IMR-90 (cell line): Measurements from ENCODE around the gene GZMB. TPM values are rescaled to one million over a fixed set of nuclear protein-coding genes. Genes with fewer than 3 reads are reported as not detected.

Source experiments
- ATAC-seq: fragments of 200-7000 bp; cut with Tn5 transposase; 2 replicates; pipeline ENCODE4 v1.9.1; 2020; ENCODE audit warnings: low read depth, mild to moderate bottlenecking, moderate library complexity
- BruUV-seq: library from RNA; stranded (reverse); fragments of 400-500 nt; replicated peaks from 2 replicates; lab custom pipeline; 2021; lab: Mats Ljungman, UMichigan
- CTCF ChIA-PET: fragments of 300-600 bp; formaldehyde crosslinking; extraction: SDS; loops from one replicate; lab custom pipeline; 2021; ENCODE audit warnings: antibody characterized with exemption; lab: Yijun Ruan, JAX
- POLR2A ChIA-PET: fragments of 300-600 bp; sonication (Branson Sonifier 250); formaldehyde crosslinking; loops from one replicate; lab custom pipeline; 2022; ENCODE audit warnings: antibody characterized with exemption; ENCODE audit not compliant: unreplicated experiment; lab: Charles Lee
- DNase-seq: peaks from one replicate; pipeline ENCODE4 v3.0.0; 2013
- H2AFZ ChIP-seq: replicated peaks from 2 replicates; pipeline ENCODE3; 2013; ENCODE audit warnings: low read length, mild to moderate bottlenecking; ENCODE audit not compliant: poor library complexity
- H2AK5ac ChIP-seq: 2 replicates; pipeline ENCODE4 v1.6.1; 2013; ENCODE audit warnings: low read depth, low read length, inconsistent platforms
- H2AK9ac ChIP-seq: replicated peaks from 2 replicates; pipeline ENCODE3; 2013; ENCODE audit warnings: mild to moderate bottlenecking, low read depth, low read length, moderate library complexity; ENCODE audit not compliant: poor library complexity
- H2BK120ac ChIP-seq: 2 replicates; pipeline ENCODE4 v1.6.1; 2013; ENCODE audit warnings: low read depth, low read length, inconsistent platforms
- H2BK15ac ChIP-seq: 3 replicates; pipeline ENCODE4 v1.6.1; 2013; ENCODE audit warnings: low read depth, low read length, inconsistent platforms
- H2BK20ac ChIP-seq: 2 replicates; pipeline ENCODE4 v1.6.1; 2013; ENCODE audit warnings: low read depth, mild to moderate bottlenecking, inconsistent platforms, low read length, moderate library complexity
- H2BK5ac ChIP-seq: 2 replicates; pipeline ENCODE4 v1.6.1; 2013; ENCODE audit warnings: mild to moderate bottlenecking, low read depth, low read length, inconsistent platforms; ENCODE audit not compliant: poor library complexity, severe bottlenecking
- H3K14ac ChIP-seq: replicated peaks from 2 replicates; pipeline ENCODE4 v1.6.1; 2013; ENCODE audit warnings: low read depth, low read length, inconsistent platforms
- H3K18ac ChIP-seq: 2 replicates; pipeline ENCODE4 v1.6.1; 2013; ENCODE audit warnings: low read depth, low read length, control low read depth
- H3K23ac ChIP-seq: 2 replicates; pipeline ENCODE4 v1.6.1; 2013; ENCODE audit warnings: low read depth, low read length, inconsistent platforms
- H3K27ac ChIP-seq: 2 replicates; pipeline ENCODE4 v1.5.1; 2013; ENCODE audit warnings: mild to moderate bottlenecking, control low read depth, low read length; ENCODE audit not compliant: insufficient read depth
- H3K27me3 ChIP-seq: 2 replicates; pipeline ENCODE4 v1.6.1; 2013; ENCODE audit warnings: low read length; ENCODE audit not compliant: control insufficient read depth, insufficient read depth
- H3K36me3 ChIP-seq: 2 replicates; pipeline ENCODE4 v1.6.1; 2013; ENCODE audit warnings: low read length, mixed read lengths; ENCODE audit not compliant: control insufficient read depth, insufficient read depth
- H3K4ac ChIP-seq: 2 replicates; pipeline ENCODE4 v1.6.1; 2013; ENCODE audit warnings: low read depth, low read length, inconsistent platforms
- H3K4me1 ChIP-seq: 2 replicates; pipeline ENCODE4 v1.6.1; 2013; ENCODE audit warnings: low read length, mixed read lengths; ENCODE audit not compliant: control insufficient read depth, insufficient read depth
- H3K4me2 ChIP-seq: 2 replicates; pipeline ENCODE4 v1.6.1; 2013; ENCODE audit warnings: low read depth, mild to moderate bottlenecking, control low read depth, low read length, moderate library complexity
- H3K4me3 ChIP-seq: 2 replicates; pipeline ENCODE4 v1.5.1; 2013; ENCODE audit warnings: low read depth, mild to moderate bottlenecking, control low read depth, low read length, moderate library complexity; ENCODE audit not compliant: insufficient read depth
- H3K56ac ChIP-seq: 2 replicates; pipeline ENCODE4 v1.6.1; 2013; ENCODE audit warnings: low read length, inconsistent platforms; ENCODE audit not compliant: insufficient read depth; ENCODE audit errors: extremely low read depth
- H3K79me1 ChIP-seq, 2 experiments: 2 replicates each; pipeline ENCODE4 v1.6.1; 2013; ENCODE audit warnings: low read length in 2 of 2, inconsistent platforms in 1 of 2, low read depth in 1 of 2
- H3K9ac ChIP-seq: 2 replicates; pipeline ENCODE4 v1.6.1; 2013; ENCODE audit warnings: low read depth, low read length, control low read depth
- H3K9me1 ChIP-seq: 2 replicates; pipeline ENCODE4 v1.6.1; 2013; ENCODE audit warnings: low read length, inconsistent platforms; ENCODE audit not compliant: insufficient read depth
- H3K9me3 ChIP-seq: 2 replicates; pipeline ENCODE4 v1.6.1; 2013; ENCODE audit warnings: low read length; ENCODE audit not compliant: control insufficient read depth, insufficient read depth
- H4K20me1 ChIP-seq: 2 replicates; pipeline ENCODE4 v1.6.1; 2013; ENCODE audit warnings: low read length, inconsistent platforms; ENCODE audit not compliant: insufficient read depth
- H4K5ac ChIP-seq: 2 replicates; pipeline ENCODE4 v1.6.1; 2013; ENCODE audit warnings: mild to moderate bottlenecking, low read depth, low read length, control low read depth
- H4K8ac ChIP-seq, 2 experiments: 2 replicates each; pipeline ENCODE4 v1.6.1; 2013; ENCODE audit warnings: low read depth in 2 of 2, low read length in 2 of 2, control low read depth in 1 of 2, inconsistent platforms in 1 of 2
- H4K91ac ChIP-seq: 2 replicates; pipeline ENCODE4 v1.6.1; 2013; ENCODE audit warnings: low read depth, low read length, inconsistent platforms; ENCODE audit not compliant: insufficient read depth
- BHLHE40 ChIP-seq: fragments of 150-350 bp; IDR thresholded peaks from 2 replicates; pipeline ENCODE4 v1.6.1; 2016; ENCODE audit warnings: mild to moderate bottlenecking, low read depth, low read length
- CEBPB ChIP-seq: IDR thresholded peaks from 2 replicates; pipeline ENCODE4 v1.6.1; 2012; ENCODE audit warnings: low read depth, low read length, improper control_type of control experiment
- CHD1 ChIP-seq: IDR thresholded peaks from 2 replicates; pipeline ENCODE4 v1.6.1; 2012; ENCODE audit warnings: low read depth, low read length, improper control_type of control experiment
- FOS ChIP-seq: fragments of 150-350 bp; IDR thresholded peaks from 2 replicates; pipeline ENCODE4 v1.6.1; 2016; ENCODE audit warnings: low read depth, low read length
- MAFK ChIP-seq: IDR thresholded peaks from 2 replicates; pipeline ENCODE4 v1.6.1; 2012; ENCODE audit warnings: low read depth, low read length, improper control_type of control experiment
- MAZ ChIP-seq: IDR thresholded peaks from 2 replicates; pipeline ENCODE4 v1.6.1; 2012; ENCODE audit warnings: low read depth, mild to moderate bottlenecking, low read length, improper control_type of control experiment, moderate library complexity, borderline replicate concordance
- MXI1 ChIP-seq: IDR thresholded peaks from 2 replicates; pipeline ENCODE4 v1.6.1; 2012; ENCODE audit warnings: low read depth, mild to moderate bottlenecking, low read length, moderate library complexity, borderline replicate concordance
- NFE2L2 ChIP-seq: fragments of 150-350 bp; IDR thresholded peaks from 2 replicates; pipeline ENCODE4 v1.6.1; 2016; ENCODE audit warnings: low read depth, mild to moderate bottlenecking, low read length
- POLR2A ChIP-seq: IDR thresholded peaks from 2 replicates; pipeline ENCODE4 v1.6.1; 2012; ENCODE audit warnings: mild to moderate bottlenecking, low read depth, low read length
- RAD21 ChIP-seq: IDR thresholded peaks from 2 replicates; pipeline ENCODE4 v1.6.1; 2012; ENCODE audit warnings: low read length, improper control_type of control experiment
- RFX5 ChIP-seq: IDR thresholded peaks from 2 replicates; pipeline ENCODE4 v1.8.0; 2012; ENCODE audit warnings: low read depth, mild to moderate bottlenecking, low read length, moderate library complexity
- SMC3 ChIP-seq: fragments of 150-350 bp; IDR thresholded peaks from 2 replicates; pipeline ENCODE4 v1.6.1; 2016; ENCODE audit warnings: low read depth, mild to moderate bottlenecking, antibody characterized with exemption, low read length, moderate library complexity
- USF2 ChIP-seq: fragments of 150-350 bp; IDR thresholded peaks from 2 replicates; pipeline ENCODE4 v1.6.1; 2017; ENCODE audit warnings: mild to moderate bottlenecking, antibody characterized with exemption, low read length, low read depth
- WGBS, 2 experiments: methylation state at CpG; one replicate each; pipeline versions ENCODE4 v1.1.5 to v1.1.7; 2013; ENCODE audit warnings: missing lambda C conversion rate in 2 of 2; ENCODE audit not compliant: insufficient read length in 1 of 2; ENCODE audit errors: extremely low coverage in 2 of 2; 5-methylcytosine and 5-hydroxymethylcytosine counted together
- dilution Hi-C: fragments of 300-500 bp; cut with HindIII; formaldehyde crosslinking; loops from one replicate; pipeline ENCODE4 v1.14.3; 2018; ENCODE audit warnings: low sequenced_read_pairs; ENCODE audit not compliant: unreplicated experiment
- in situ Hi-C: fragments of 300-500 bp; cut with MboI; formaldehyde crosslinking; loops from 3 replicates; pipeline ENCODE4 v1.14.3; 2019; ENCODE audit warnings: low sequenced_read_pairs, inconsistent platforms, mixed read lengths
- intact Hi-C: fragments of 100-400 bp; cut with micrococcal nuclease; formaldehyde crosslinking; loops from 2 replicates; pipeline ENCODE4 v1.10.0; 2022
- polyA plus RNA-seq, 3 experiments: library from polyadenylated mRNA; depleted of rRNA; stranded (reverse); fragments of >200 nt; gene quantifications; 2 replicates each; pipeline ENCODE4 v1.2.3, GENCODE V29; 2012; ENCODE audit warnings: low replicate concordance in 1 of 3
- total RNA-seq: library from RNA; depleted of rRNA; stranded (reverse); fragments of >200 nt; gene quantifications from 2 replicates; pipeline ENCODE4 v1.2.3, GENCODE V29; 2012
- TF ChIP-seq, protein P1 (sequence below): fragments of 150-350 bp; IDR thresholded peaks from 2 replicates; pipeline ENCODE4 v1.6.1; 2016; ENCODE audit warnings: low read depth, mild to moderate bottlenecking, low read length, moderate library complexity, borderline replicate concordance

GZMB gene
- total and polyA plus RNA-seq, 2 of the 4 experiments (the other 2 are of a cell fraction) = not detected

DNA sequence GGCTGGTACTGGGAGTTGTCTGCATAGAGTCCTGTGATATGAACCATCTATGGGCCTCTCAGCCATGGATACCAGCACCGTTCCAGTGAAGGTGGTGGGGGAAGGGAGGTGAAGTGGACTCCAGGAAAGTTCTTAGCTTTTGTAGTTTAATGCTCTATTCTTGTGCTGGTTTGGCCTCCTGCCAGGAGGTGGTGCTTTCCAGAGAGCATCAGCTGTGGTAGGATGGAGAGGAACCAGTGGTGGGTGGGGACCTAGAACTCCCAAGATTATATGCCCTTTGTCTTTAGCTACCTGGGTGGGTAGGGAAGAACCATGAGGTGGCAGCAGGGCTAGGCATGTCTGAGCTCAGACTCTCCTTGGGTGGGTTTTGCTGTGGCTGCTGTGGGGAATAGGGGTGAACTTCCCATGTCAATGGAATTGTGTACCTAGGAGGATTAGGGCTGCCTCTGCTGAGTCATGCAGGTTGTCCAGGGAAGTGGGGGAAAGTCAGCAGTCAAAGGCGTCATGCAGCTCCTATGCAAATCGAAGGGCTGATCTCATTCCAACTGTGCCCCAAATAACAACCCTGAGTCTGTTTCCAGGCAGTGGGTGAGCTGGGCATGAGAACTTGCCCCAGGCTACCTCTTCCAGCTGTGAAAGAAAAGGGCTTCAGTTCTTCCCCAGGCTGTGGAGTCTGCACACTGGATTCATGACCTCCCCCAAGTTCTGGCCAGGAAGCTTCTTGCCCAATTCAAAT lies 38.7 kb downstream of the GZMB start:
- no peak overlapping the region for H2BK5ac ChIP-seq
- no peak overlapping the region for H2AK9ac ChIP-seq
- H3K36me3 ChIP-seq = no peaks in the 10 kb centered on the region
- no peak overlapping the region for H3K18ac ChIP-seq
- H3K4me1 ChIP-seq = no peaks in the 10 kb centered on the region
- no peak overlapping the region for H3K56ac ChIP-seq
- no peaks in the 10 kb centered on the region for H3K9me1 ChIP-seq
- ChIA-PET POLR2A (no interaction called here), CTCF (interaction anchor here (1.4 kb wide), 1 partner anchor 10 kb away, joined by 3 read pairs; no protein-coding TSS in a partner anchor)
- H4K8ac ChIP-seq = no peak overlapping the region
- H3K79me1 ChIP-seq = no peaks in the 10 kb centered on the region
- no peaks in the 10 kb centered on the region for H4K20me1 ChIP-seq
- DNase-seq = no peak
- no peak overlapping the region for H3K4me3 ChIP-seq
- no peak overlapping the region for H3K27ac ChIP-seq
- WGBS, 2 experiments = no CpG with 5 or more reads among the region's 3 CpGs
- no peak overlapping the region for H3K9ac ChIP-seq
- no peak overlapping the region for H4K5ac ChIP-seq
- no peak overlapping the region for H3K14ac ChIP-seq
- H2BK120ac ChIP-seq = no peak overlapping the region
- no peak for ATAC-seq
- no peak overlapping the region for H3K4ac ChIP-seq
- in situ Hi-C loops (no loop called here), dilution Hi-C loops (no loop called here), intact Hi-C loops (no loop called here)
- TF ChIP-seq RFX5 = no peak
- TF ChIP-seq, protein P1, sequence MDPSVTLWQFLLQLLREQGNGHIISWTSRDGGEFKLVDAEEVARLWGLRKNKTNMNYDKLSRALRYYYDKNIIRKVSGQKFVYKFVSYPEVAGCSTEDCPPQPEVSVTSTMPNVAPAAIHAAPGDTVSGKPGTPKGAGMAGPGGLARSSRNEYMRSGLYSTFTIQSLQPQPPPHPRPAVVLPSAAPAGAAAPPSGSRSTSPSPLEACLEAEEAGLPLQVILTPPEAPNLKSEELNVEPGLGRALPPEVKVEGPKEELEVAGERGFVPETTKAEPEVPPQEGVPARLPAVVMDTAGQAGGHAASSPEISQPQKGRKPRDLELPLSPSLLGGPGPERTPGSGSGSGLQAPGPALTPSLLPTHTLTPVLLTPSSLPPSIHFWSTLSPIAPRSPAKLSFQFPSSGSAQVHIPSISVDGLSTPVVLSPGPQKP = no peak
- no peak for TF ChIP-seq MAZ
- TF ChIP-seq CHD1 = no peak
- TF ChIP-seq MAFK = no peak
- no peak for TF ChIP-seq NFE2L2
- no peak for TF ChIP-seq POLR2A
- no peak for TF ChIP-seq FOS
- no peak for TF ChIP-seq RAD21
- no peak for TF ChIP-seq MXI1
- no peak for TF ChIP-seq USF2
- no peak for TF ChIP-seq SMC3
- no peak for TF ChIP-seq CEBPB
- TF ChIP-seq BHLHE40 = no peak
- no peak overlapping the region for H2BK20ac ChIP-seq
- H2AK5ac ChIP-seq = no peak overlapping the region
- no peaks in the 10 kb centered on the region for H3K27me3 ChIP-seq
- no peaks in the 10 kb centered on the region for H3K9me3 ChIP-seq
- H2AFZ ChIP-seq = no peak overlapping the region
- no peak overlapping the region for H4K91ac ChIP-seq
- no TSS peak for BruUV-seq
- no peak overlapping the region for H2BK15ac ChIP-seq
- H3K23ac ChIP-seq = no peak overlapping the region
- no peak overlapping the region for H3K4me2 ChIP-seq
